HepG2 (cell line): ENCODE results near the gene CBX2. TPM values are rescaled to one million over a fixed set of nuclear protein-coding genes. Genes with fewer than 3 reads are reported as not detected.
A peak's percentile ranks its signal among the peaks of the same experiment; 100 is the strongest.

Experiments
- RARG ChIP-seq: sonication (generic); formaldehyde crosslinking; IDR thresholded peaks from 2 replicates; pipeline ENCODE4 v1.4.0; 2020; ENCODE audit warnings: low read depth, mild to moderate bottlenecking, missing genetic modification reagents
- STAT5B ChIP-seq: sonication (generic); formaldehyde crosslinking; IDR thresholded peaks from 2 replicates; pipeline ENCODE4 v1.4.0; 2020; ENCODE audit warnings: missing genetic modification reagents
- ZFP1 ChIP-seq: IDR thresholded peaks from 2 replicates; pipeline ENCODE4 v1.6.1; 2016
- ZNF383 ChIP-seq: sonication (generic); formaldehyde crosslinking; IDR thresholded peaks from 2 replicates; pipeline ENCODE4 v1.4.0; 2020; ENCODE audit warnings: missing genetic modification reagents, mild to moderate bottlenecking, borderline replicate concordance
- ZNF431 ChIP-seq: sonication (generic); formaldehyde crosslinking; IDR thresholded peaks from 2 replicates; pipeline ENCODE4 v1.9.0; 2022; ENCODE audit warnings: missing genetic modification reagents, low read depth, mild to moderate bottlenecking, borderline replicate concordance
- ZNF501 ChIP-seq: sonication (generic); formaldehyde crosslinking; IDR thresholded peaks from 2 replicates; pipeline ENCODE4 v1.5.1; 2020; ENCODE audit warnings: mild to moderate bottlenecking, moderate library complexity, missing genetic modification reagents
- ZNF652 ChIP-seq: IDR thresholded peaks from 2 replicates; pipeline ENCODE4 v1.6.1; 2016; ENCODE audit warnings: low read depth, borderline replicate concordance
- polyA plus RNA-seq, 8 experiments: library from polyadenylated mRNA; depleted of rRNA in 3 of 8; stranded (reverse) in 7 of 8; unstranded in 1 of 8; fragments of >200 nt; fragmentation: Illumina TruSeq in 4 of 8; extraction: Trizol in 4 of 8; gene quantifications; 2 replicates each; pipeline versions ENCODE4 v1.2.1 to v1.2.3, GENCODE V29; 2011 to 2016; ENCODE audit warnings: low read depth in 4 of 8, missing spikeins in 1 of 8, mixed read lengths in 1 of 8; ENCODE audit not compliant: insufficient read depth in 1 of 8
- total RNA-seq, 5 experiments: library from RNA; depleted of rRNA; stranded (reverse); fragments of >200 nt; fragmentation: Illumina TruSeq; extraction: Trizol; gene quantifications; 2 replicates each; pipeline ENCODE4 v1.2.3, GENCODE V29; 2016; ENCODE audit warnings: low read depth in 1 of 5
- TF ChIP-seq, protein P1 (sequence below): sonication (generic); formaldehyde crosslinking; IDR thresholded peaks from 2 replicates; pipeline ENCODE4 v1.5.0; 2020; ENCODE audit warnings: mild to moderate bottlenecking, missing genetic modification reagents, borderline replicate concordance
- TF ChIP-seq, protein P2 (sequence below): sonication (generic); formaldehyde crosslinking; IDR thresholded peaks from 2 replicates; pipeline ENCODE4 v1.5.1; 2020; ENCODE audit warnings: missing genetic modification reagents, mild to moderate bottlenecking, borderline replicate concordance
- TF ChIP-seq, protein P3 (sequence below): sonication (generic); formaldehyde crosslinking; IDR thresholded peaks from 2 replicates; pipeline ENCODE4 v1.4.0; 2020; ENCODE audit warnings: mild to moderate bottlenecking, missing genetic modification reagents, borderline replicate concordance
- TF ChIP-seq, protein P4 (sequence below): sonication (generic); formaldehyde crosslinking; IDR thresholded peaks from 2 replicates; pipeline ENCODE4 v1.8.0; 2022; ENCODE audit warnings: low read depth, missing genetic modification reagents

The CBX2 gene
- total and polyA plus RNA-seq, 2 of the 13 experiments (the other 11 are each of a cell fraction or from before 2014, with no cell fraction given) = 14.5 to 31.1 TPM

DNA sequence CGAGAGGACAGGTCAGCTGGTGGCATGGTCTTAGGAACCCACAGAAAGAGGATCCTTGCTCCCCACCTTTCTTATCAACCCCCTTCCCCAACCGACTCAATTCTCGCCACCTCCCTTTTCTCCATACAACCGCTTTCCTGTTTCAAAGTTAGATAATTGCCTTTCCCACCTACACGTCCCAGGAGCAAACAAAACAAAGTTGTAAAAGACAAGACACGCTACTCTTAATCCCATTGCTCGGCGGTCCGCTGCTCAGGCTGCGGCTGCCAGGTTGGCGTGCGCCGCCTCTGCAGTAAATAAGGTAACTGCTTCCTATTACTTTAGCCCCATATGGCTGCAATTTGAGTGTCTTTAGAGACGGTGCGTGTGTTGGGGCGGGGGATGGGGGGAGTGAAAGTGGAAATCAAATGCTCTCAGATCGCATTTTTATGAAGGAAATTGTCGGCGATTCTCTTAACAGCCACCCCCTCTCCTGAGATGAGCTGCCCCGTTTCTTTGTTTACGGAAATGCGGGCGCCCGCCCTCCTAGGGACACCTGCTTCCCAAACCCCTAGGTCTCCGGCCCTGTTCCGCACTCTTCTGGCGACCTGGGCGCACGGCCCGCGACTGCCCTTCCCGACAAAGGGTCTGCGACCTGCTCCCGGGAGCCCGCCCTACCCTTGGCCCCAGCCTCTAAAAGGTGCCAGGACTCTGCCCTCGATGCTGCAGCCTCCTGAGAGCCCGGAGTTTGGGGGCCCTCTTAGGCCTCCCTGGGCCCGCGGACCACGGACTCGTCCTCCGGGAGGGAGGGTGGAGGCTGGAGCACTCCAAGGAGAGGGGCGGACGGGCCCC, 22.6 kb downstream of the CBX2 start (continued):
- TF ChIP-seq, protein P1, sequence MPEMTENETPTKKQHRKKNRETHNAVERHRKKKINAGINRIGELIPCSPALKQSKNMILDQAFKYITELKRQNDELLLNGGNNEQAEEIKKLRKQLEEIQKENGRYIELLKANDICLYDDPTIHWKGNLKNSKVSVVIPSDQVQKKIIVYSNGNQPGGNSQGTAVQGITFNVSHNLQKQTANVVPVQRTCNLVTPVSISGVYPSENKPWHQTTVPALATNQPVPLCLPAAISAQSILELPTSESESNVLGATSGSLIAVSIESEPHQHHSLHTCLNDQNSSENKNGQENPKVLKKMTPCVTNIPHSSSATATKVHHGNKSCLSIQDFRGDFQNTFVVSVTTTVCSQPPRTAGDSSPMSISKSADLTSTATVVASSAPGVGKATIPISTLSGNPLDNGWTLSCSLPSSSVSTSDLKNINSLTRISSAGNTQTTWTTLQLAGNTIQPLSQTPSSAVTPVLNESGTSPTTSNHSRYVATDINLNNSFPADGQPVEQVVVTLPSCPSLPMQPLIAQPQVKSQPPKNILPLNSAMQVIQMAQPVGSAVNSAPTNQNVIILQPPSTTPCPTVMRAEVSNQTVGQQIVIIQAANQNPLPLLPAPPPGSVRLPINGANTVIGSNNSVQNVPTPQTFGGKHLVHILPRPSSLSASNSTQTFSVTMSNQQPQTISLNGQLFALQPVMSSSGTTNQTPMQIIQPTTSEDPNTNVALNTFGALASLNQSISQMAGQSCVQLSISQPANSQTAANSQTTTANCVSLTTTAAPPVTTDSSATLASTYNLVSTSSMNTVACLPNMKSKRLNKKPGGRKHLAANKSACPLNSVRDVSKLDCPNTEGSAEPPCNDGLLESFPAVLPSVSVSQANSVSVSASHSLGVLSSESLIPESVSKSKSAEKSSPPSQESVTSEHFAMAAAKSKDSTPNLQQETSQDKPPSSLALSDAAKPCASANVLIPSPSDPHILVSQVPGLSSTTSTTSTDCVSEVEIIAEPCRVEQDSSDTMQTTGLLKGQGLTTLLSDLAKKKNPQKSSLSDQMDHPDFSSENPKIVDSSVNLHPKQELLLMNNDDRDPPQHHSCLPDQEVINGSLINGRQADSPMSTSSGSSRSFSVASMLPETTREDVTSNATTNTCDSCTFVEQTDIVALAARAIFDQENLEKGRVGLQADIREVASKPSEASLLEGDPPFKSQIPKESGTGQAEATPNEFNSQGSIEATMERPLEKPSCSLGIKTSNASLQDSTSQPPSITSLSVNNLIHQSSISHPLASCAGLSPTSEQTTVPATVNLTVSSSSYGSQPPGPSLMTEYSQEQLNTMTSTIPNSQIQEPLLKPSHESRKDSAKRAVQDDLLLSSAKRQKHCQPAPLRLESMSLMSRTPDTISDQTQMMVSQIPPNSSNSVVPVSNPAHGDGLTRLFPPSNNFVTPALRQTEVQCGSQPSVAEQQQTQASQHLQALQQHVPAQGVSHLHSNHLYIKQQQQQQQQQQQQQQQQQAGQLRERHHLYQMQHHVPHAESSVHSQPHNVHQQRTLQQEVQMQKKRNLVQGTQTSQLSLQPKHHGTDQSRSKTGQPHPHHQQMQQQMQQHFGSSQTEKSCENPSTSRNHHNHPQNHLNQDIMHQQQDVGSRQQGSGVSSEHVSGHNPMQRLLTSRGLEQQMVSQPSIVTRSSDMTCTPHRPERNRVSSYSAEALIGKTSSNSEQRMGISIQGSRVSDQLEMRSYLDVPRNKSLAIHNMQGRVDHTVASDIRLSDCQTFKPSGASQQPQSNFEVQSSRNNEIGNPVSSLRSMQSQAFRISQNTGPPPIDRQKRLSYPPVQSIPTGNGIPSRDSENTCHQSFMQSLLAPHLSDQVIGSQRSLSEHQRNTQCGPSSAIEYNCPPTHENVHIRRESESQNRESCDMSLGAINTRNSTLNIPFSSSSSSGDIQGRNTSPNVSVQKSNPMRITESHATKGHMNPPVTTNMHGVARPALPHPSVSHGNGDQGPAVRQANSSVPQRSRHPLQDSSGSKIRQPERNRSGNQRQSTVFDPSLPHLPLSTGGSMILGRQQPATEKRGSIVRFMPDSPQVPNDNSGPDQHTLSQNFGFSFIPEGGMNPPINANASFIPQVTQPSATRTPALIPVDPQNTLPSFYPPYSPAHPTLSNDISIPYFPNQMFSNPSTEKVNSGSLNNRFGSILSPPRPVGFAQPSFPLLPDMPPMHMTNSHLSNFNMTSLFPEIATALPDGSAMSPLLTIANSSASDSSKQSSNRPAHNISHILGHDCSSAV (CRISPR knock-in tag) = no peak
- TF ChIP-seq, protein P2, sequence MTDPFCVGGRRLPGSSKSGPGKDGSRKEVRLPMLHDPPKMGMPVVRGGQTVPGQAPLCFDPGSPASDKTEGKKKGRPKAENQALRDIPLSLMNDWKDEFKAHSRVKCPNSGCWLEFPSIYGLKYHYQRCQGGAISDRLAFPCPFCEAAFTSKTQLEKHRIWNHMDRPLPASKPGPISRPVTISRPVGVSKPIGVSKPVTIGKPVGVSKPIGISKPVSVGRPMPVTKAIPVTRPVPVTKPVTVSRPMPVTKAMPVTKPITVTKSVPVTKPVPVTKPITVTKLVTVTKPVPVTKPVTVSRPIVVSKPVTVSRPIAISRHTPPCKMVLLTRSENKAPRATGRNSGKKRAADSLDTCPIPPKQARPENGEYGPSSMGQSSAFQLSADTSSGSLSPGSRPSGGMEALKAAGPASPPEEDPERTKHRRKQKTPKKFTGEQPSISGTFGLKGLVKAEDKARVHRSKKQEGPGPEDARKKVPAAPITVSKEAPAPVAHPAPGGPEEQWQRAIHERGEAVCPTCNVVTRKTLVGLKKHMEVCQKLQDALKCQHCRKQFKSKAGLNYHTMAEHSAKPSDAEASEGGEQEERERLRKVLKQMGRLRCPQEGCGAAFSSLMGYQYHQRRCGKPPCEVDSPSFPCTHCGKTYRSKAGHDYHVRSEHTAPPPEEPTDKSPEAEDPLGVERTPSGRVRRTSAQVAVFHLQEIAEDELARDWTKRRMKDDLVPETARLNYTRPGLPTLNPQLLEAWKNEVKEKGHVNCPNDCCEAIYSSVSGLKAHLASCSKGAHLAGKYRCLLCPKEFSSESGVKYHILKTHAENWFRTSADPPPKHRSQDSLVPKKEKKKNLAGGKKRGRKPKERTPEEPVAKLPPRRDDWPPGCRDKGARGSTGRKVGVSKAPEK (CRISPR knock-in tag) = 0 out of 2 replicates have a peak, but pooled peaks have one; percentile 44
- TF ChIP-seq, protein P3, sequence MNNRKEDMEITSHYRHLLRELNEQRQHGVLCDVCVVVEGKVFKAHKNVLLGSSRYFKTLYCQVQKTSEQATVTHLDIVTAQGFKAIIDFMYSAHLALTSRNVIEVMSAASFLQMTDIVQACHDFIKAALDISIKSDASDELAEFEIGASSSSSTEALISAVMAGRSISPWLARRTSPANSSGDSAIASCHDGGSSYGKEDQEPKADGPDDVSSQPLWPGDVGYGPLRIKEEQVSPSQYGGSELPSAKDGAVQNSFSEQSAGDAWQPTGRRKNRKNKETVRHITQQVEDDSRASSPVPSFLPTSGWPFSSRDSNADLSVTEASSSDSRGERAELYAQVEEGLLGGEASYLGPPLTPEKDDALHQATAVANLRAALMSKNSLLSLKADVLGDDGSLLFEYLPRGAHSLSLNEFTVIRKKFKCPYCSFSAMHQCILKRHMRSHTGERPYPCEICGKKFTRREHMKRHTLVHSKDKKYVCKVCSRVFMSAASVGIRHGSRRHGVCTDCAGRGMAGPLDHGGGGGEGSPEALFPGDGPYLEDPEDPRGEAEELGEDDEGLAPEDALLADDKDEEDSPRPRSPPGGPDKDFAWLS = no peak; the same call in 1 of the 2 replicates
- TF ChIP-seq, protein P4, sequence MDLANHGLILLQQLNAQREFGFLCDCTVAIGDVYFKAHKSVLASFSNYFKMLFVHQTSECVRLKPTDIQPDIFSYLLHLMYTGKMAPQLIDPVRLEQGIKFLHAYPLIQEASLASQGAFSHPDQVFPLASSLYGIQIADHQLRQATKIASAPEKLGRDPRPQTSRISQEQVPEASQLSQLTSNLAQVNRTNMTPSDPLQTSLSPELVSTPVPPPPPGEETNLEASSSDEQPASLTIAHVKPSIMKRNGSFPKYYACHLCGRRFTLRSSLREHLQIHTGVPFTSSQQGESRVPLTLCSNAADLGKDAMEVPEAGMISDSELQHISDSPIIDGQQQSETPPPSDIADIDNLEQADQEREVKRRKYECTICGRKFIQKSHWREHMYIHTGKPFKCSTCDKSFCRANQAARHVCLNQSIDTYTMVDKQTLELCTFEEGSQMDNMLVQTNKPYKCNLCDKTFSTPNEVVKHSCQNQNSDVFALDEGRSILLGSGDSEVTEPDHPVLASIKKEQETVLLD = no peak
- TF ChIP-seq STAT5B (CRISPR knock-in tag) (no peak), ZFP1 (CRISPR knock-in tag) (no peak), ZNF652 (CRISPR knock-in tag) (no peak), ZNF383 (CRISPR knock-in tag) (no peak), RARG (CRISPR knock-in tag) (no peak), ZNF501 (peak; percentile 96), ZNF431 (CRISPR knock-in tag) (no peak)
